HepG2 (cell line): Measurements from ENCODE around the gene ZMYND10. TPM values are rescaled to one million over a fixed set of nuclear protein-coding genes. Genes with fewer than 3 reads are reported as not detected.
A peak's percentile ranks its signal among the peaks of the same experiment; 100 is the strongest.

Source experiments
- ATAD3A ChIP-seq: sonication (generic); formaldehyde crosslinking; IDR thresholded peaks from 2 replicates; pipeline ENCODE4 v1.4.0; 2020; ENCODE audit warnings: missing genetic modification reagents
- ELF1 ChIP-seq: sonication (generic); formaldehyde crosslinking; IDR thresholded peaks from 2 replicates; pipeline ENCODE4 v1.4.0; 2020; ENCODE audit warnings: missing genetic modification reagents
- EP300 ChIP-seq, 3 experiments: sonication (generic) in 1 of 3; formaldehyde crosslinking in 1 of 3; IDR thresholded peaks; 2 replicates each; pipeline versions ENCODE4 v1.5.1 to v1.6.1; 2011 to 2020; ENCODE audit warnings: low read depth in 2 of 3, low read length in 2 of 3, borderline replicate concordance in 1 of 3, improper control_type of control experiment in 1 of 3, mild to moderate bottlenecking in 1 of 3, missing genetic modification reagents in 1 of 3, moderate library complexity in 1 of 3
- ETV5 ChIP-seq: IDR thresholded peaks from 2 replicates; pipeline ENCODE4 v1.6.1; 2018; ENCODE audit warnings: missing biosample characterization, missing genetic modification reagents, inconsistent platforms, borderline replicate concordance
- HOXA3 ChIP-seq: sonication (generic); formaldehyde crosslinking; IDR thresholded peaks from 2 replicates; pipeline ENCODE4 v1.5.0; 2020; ENCODE audit warnings: missing genetic modification reagents
- ZNF430 ChIP-seq: sonication (generic); formaldehyde crosslinking; IDR thresholded peaks from 2 replicates; pipeline ENCODE4 v1.9.0; 2021; ENCODE audit warnings: mild to moderate bottlenecking, missing genetic modification reagents
- ZNF761 ChIP-seq: sonication (generic); formaldehyde crosslinking; conservative IDR thresholded peaks from 2 replicates; pipeline ENCODE4 v1.4.0; 2020; ENCODE audit warnings: mild to moderate bottlenecking, missing genetic modification reagents
- polyA plus RNA-seq, 8 experiments: library from polyadenylated mRNA; depleted of rRNA in 3 of 8; stranded (reverse) in 7 of 8; unstranded in 1 of 8; fragments of >200 nt; fragmentation: Illumina TruSeq in 4 of 8; extraction: Trizol in 4 of 8; gene quantifications; 2 replicates each; pipeline versions ENCODE4 v1.2.1 to v1.2.3, GENCODE V29; 2011 to 2016; ENCODE audit warnings: low read depth in 4 of 8, missing spikeins in 1 of 8, mixed read lengths in 1 of 8; ENCODE audit not compliant: insufficient read depth in 1 of 8
- total RNA-seq, 5 experiments: library from RNA; depleted of rRNA; stranded (reverse); fragments of >200 nt; fragmentation: Illumina TruSeq; extraction: Trizol; gene quantifications; 2 replicates each; pipeline ENCODE4 v1.2.3, GENCODE V29; 2016; ENCODE audit warnings: low read depth in 1 of 5
- TF ChIP-seq, protein P1 (sequence below): sonication (generic); formaldehyde crosslinking; IDR thresholded peaks from 2 replicates; pipeline ENCODE4 v1.4.0; 2020; ENCODE audit warnings: mild to moderate bottlenecking, missing genetic modification reagents, borderline replicate concordance
- TF ChIP-seq, protein P2 (sequence below): sonication (generic); formaldehyde crosslinking; IDR thresholded peaks from 2 replicates; pipeline ENCODE4 v1.4.0; 2020; ENCODE audit warnings: missing genetic modification reagents
- TF ChIP-seq, protein P3 (sequence below): sonication (generic); formaldehyde crosslinking; IDR thresholded peaks from one replicate; pipeline ENCODE4 v1.5.1; 2020; ENCODE audit warnings: mild to moderate bottlenecking, missing genetic modification reagents; ENCODE audit errors: not compliant biosample characterization
- TF ChIP-seq, protein P4 (sequence below): sonication (generic); formaldehyde crosslinking; IDR thresholded peaks from 2 replicates; pipeline ENCODE4 v1.4.0; 2020; ENCODE audit warnings: missing genetic modification reagents, borderline replicate concordance

Gene ZMYND10
- total and polyA plus RNA-seq, 2 of the 13 experiments (the other 11 are each of a cell fraction or from before 2014, with no cell fraction given) = 0.60 to 0.74 TPM

DNA sequence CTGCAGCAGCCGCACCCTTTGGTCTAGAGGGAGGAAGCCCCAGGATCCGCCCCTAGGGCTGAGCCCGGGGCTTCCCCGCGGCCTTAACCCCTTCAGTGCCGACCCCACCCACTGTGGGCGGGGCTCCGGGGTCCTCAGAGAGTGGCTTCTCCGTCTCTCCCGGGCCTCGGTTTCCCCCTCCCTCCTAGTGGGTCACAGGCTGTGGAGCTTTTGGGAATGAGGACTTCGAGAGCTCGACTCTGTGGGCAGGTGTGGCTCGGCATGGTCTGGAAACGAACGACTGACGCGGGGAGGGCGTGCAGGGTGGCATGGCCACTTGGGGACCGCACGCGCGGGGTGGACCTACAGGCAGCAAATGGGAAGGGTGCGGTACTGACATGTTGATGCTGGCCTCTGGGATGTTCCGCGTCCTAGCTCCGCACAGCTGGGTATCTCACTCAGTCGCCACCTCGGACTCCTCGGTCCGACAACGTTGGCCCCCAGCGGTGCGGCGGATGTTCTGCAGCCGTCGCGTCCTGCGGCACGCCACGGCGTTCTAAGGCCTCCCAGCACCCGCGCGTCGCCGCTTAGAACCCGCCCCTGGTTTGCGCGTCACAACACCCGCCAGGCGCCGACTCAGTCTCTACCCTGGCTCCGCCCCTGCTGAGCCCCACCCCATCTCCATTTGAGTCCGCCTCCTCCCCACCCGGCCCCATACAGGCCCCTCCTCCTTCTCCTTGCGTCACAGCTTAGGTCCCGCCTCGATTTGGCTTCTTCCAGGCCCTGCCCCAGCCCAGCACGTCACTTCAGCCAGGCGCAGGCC is 46.5 kb downstream of the ZMYND10 start, which contains the start of the genes HYAL3 and NAA80 (continued):
- no peak for TF ChIP-seq EP300 (IDR thresholded peaks at IDR 0.05; ENCODE audit: low read depth in 2 of 2, low read length in 2 of 2)
- no peak for TF ChIP-seq EP300 (CRISPR knock-in tag; IDR thresholded peaks at IDR 0.05; ENCODE audit: borderline replicate concordance)
- TF ChIP-seq, protein P1, sequence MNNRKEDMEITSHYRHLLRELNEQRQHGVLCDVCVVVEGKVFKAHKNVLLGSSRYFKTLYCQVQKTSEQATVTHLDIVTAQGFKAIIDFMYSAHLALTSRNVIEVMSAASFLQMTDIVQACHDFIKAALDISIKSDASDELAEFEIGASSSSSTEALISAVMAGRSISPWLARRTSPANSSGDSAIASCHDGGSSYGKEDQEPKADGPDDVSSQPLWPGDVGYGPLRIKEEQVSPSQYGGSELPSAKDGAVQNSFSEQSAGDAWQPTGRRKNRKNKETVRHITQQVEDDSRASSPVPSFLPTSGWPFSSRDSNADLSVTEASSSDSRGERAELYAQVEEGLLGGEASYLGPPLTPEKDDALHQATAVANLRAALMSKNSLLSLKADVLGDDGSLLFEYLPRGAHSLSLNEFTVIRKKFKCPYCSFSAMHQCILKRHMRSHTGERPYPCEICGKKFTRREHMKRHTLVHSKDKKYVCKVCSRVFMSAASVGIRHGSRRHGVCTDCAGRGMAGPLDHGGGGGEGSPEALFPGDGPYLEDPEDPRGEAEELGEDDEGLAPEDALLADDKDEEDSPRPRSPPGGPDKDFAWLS (CRISPR knock-in tag) = no peak
- TF ChIP-seq, protein P2, sequence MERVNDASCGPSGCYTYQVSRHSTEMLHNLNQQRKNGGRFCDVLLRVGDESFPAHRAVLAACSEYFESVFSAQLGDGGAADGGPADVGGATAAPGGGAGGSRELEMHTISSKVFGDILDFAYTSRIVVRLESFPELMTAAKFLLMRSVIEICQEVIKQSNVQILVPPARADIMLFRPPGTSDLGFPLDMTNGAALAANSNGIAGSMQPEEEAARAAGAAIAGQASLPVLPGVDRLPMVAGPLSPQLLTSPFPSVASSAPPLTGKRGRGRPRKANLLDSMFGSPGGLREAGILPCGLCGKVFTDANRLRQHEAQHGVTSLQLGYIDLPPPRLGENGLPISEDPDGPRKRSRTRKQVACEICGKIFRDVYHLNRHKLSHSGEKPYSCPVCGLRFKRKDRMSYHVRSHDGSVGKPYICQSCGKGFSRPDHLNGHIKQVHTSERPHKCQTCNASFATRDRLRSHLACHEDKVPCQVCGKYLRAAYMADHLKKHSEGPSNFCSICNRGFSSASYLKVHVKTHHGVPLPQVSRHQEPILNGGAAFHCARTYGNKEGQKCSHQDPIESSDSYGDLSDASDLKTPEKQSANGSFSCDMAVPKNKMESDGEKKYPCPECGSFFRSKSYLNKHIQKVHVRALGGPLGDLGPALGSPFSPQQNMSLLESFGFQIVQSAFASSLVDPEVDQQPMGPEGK = no peak
- TF ChIP-seq ETV5 = no peak; the same call in 1 of the 2 replicates
- TF ChIP-seq ELF1 (CRISPR knock-in tag) = peak; percentile 13; the same call in 1 of the 2 replicates
- TF ChIP-seq, protein P3, sequence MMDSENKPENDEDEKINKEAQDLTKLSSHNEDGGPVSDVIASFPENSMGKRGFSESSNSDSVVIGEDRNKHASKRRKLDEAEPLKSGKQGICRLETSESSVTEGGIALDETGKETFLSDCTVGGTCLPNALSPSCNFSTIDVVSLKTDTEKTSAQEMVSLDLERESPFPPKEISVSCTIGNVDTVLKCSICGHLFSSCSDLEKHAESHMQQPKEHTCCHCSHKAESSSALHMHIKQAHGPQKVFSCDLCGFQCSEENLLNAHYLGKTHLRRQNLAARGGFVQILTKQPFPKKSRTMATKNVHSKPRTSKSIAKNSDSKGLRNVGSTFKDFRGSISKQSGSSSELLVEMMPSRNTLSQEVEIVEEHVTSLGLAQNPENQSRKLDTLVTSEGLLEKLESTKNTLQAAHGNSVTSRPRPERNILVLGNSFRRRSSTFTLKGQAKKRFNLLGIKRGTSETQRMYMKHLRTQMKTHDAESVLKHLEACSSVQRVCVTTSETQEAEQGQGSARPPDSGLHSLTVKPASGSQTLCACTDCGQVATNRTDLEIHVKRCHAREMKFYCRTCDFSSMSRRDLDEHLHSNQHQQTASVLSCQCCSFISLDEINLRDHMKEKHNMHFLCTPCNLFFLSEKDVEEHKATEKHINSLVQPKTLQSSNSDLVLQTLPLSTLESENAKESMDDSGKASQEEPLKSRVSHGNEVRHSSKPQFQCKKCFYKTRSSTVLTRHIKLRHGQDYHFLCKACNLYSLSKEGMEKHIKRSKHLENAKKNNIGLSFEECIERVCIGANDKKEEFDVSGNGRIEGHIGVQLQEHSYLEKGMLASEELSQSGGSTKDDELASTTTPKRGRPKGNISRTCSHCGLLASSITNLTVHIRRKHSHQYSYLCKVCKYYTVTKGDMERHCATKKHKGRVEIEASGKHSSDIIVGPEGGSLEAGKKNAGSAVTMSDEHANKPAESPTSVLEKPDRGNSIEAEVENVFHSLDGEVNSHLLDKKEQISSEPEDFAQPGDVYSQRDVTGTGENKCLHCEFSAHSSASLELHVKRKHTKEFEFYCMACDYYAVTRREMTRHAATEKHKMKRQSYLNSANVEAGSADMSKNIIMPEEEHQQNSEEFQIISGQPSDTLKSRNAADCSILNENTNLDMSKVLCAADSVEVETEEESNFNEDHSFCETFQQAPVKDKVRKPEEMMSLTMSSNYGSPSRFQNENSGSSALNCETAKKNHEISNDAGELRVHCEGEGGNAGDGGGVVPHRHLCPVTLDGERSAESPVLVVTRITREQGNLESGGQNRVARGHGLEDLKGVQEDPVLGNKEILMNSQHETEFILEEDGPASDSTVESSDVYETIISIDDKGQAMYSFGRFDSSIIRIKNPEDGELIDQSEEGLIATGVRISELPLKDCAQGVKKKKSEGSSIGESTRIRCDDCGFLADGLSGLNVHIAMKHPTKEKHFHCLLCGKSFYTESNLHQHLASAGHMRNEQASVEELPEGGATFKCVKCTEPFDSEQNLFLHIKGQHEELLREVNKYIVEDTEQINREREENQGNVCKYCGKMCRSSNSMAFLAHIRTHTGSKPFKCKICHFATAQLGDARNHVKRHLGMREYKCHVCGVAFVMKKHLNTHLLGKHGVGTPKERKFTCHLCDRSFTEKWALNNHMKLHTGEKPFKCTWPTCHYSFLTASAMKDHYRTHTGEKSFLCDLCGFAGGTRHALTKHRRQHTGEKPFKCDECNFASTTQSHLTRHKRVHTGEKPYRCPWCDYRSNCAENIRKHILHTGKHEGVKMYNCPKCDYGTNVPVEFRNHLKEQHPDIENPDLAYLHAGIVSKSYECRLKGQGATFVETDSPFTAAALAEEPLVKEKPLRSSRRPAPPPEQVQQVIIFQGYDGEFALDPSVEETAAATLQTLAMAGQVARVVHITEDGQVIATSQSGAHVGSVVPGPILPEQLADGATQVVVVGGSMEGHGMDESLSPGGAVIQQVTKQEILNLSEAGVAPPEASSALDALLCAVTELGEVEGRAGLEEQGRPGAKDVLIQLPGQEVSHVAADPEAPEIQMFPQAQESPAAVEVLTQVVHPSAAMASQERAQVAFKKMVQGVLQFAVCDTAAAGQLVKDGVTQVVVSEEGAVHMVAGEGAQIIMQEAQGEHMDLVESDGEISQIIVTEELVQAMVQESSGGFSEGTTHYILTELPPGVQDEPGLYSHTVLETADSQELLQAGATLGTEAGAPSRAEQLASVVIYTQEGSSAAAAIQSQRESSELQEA (CRISPR knock-in tag) = peak; percentile 27
- TF ChIP-seq, protein P4, sequence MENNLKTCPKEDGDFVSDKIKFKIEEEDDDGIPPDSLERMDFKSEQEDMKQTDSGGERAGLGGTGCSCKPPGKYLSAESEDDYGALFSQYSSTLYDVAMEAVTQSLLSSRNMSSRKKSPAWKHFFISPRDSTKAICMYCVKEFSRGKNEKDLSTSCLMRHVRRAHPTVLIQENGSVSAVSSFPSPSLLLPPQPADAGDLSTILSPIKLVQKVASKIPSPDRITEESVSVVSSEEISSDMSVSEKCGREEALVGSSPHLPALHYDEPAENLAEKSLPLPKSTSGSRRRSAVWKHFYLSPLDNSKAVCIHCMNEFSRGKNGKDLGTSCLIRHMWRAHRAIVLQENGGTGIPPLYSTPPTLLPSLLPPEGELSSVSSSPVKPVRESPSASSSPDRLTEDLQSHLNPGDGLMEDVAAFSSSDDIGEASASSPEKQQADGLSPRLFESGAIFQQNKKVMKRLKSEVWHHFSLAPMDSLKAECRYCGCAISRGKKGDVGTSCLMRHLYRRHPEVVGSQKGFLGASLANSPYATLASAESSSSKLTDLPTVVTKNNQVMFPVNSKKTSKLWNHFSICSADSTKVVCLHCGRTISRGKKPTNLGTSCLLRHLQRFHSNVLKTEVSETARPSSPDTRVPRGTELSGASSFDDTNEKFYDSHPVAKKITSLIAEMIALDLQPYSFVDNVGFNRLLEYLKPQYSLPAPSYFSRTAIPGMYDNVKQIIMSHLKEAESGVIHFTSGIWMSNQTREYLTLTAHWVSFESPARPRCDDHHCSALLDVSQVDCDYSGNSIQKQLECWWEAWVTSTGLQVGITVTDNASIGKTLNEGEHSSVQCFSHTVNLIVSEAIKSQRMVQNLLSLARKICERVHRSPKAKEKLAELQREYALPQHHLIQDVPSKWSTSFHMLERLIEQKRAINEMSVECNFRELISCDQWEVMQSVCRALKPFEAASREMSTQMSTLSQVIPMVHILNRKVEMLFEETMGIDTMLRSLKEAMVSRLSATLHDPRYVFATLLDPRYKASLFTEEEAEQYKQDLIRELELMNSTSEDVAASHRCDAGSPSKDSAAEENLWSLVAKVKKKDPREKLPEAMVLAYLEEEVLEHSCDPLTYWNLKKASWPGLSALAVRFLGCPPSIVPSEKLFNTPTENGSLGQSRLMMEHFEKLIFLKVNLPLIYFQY = no peak
- TF ChIP-seq HOXA3 = peak; percentile 14; the same call in 1 of the 2 replicates
- no peak for TF ChIP-seq ATAD3A (CRISPR knock-in tag)
- TF ChIP-seq ZNF761 (CRISPR knock-in tag) = peak; percentile 26
- no peak for TF ChIP-seq ZNF430 (CRISPR knock-in tag)
